HUES64 (cell line): ENCODE results near the gene CTXN1.
"Not testable (repeated sequence)": the region's sequence is repeated elsewhere in the genome, so short reads cannot be mapped to it uniquely, and the experiment has no call there.

Source experiments
- H3K27ac ChIP-seq: 2 replicates; pipeline ENCODE4 v1.7.0; 2013; ENCODE audit warnings: low read depth, low read length, inconsistent platforms
- H3K27me3 ChIP-seq: 2 replicates; pipeline ENCODE4 v1.6.1; 2013; ENCODE audit warnings: mild to moderate bottlenecking, low read length; ENCODE audit not compliant: insufficient read depth
- H3K36me3 ChIP-seq: 2 replicates; pipeline ENCODE4 v1.6.1; 2013; ENCODE audit warnings: mild to moderate bottlenecking, low read length; ENCODE audit not compliant: insufficient read depth
- H3K4me1 ChIP-seq: 2 replicates; pipeline ENCODE4 v1.6.1; 2013; ENCODE audit warnings: mild to moderate bottlenecking, low read length, moderate library complexity; ENCODE audit not compliant: insufficient read depth
- H3K4me3 ChIP-seq: 2 replicates; pipeline ENCODE4 v1.5.1; 2013; ENCODE audit warnings: mild to moderate bottlenecking, low read length, moderate library complexity
- H3K9ac ChIP-seq: 2 replicates; pipeline ENCODE4 v1.6.1; 2013; ENCODE audit warnings: mild to moderate bottlenecking, low read depth, low read length
- H3K9me3 ChIP-seq: 2 replicates; pipeline ENCODE4 v1.6.1; 2013; ENCODE audit warnings: low read depth, low read length; ENCODE audit not compliant: insufficient read depth
- WGBS: fragments of 150-250, 120-280 bp; methylation state at CpG from one replicate; pipeline ENCODE4 v1.1.7; 2013; ENCODE audit warnings: missing lambda C conversion rate; 5-methylcytosine and 5-hydroxymethylcytosine counted together

Gene CTXN1

GRCh38 chr19:7893362-7894101, 32.4 kb downstream of the CTXN1 start:
- WGBS = 91% methylated on average over 18 of the region's 18 CpGs

GRCh38 chr19:7888826-7889217, 37.1 kb downstream of the CTXN1 start:
- Histone ChIP-seq H3K9me3 (no peaks in the 10 kb centered on the region), H3K27me3 (peaks cover 13% of the 10 kb centered on the region), H3K9ac (peak overlapping the region; percentile 70), H3K4me1 (no peaks in the 10 kb centered on the region), H3K36me3 (no peaks in the 10 kb centered on the region), H3K4me3 (peak overlapping the region; percentile 65), H3K27ac (no peak overlapping the region)
- WGBS = 78% methylated on average over 8 of the region's 8 CpGs

More at GRCh38 chr19:7893362-7894101, 32.4 kb downstream of the CTXN1 start:
- not testable (repeated sequence) for H3K27ac ChIP-seq, H3K36me3 ChIP-seq, H3K9ac ChIP-seq, H3K4me1 ChIP-seq, H3K4me3 ChIP-seq, H3K9me3 ChIP-seq
- peaks cover 11% of the 10 kb centered on the region for H3K27me3 ChIP-seq

GRCh38 chr19:7888145-7888825, 37.6 kb downstream of the CTXN1 start, which contains the start of gene LRRC8E:
TSS of gene LRRC8E (plus strand) at chr19:7888510. CDS start at chr19:7895604, 7,094 bp downstream.
- Histone ChIP-seq H3K9me3 (no peaks in the 10 kb centered on the region), H3K9ac (peak within 1 kb of the TSS; percentile 70), H3K27ac (no peak within 1 kb of the TSS), H3K27me3 (peaks cover 13% of the 10 kb centered on the region), H3K4me1 (no peaks in the 10 kb centered on the region), H3K36me3 (no peaks in the 10 kb centered on the region), H3K4me3 (peak within 1 kb of the TSS; percentile 65)
- WGBS = 8% methylated on average over 53 of the region's 53 CpGs

- no peaks in the 10 kb centered on the region for H3K9me3 ChIP-seq
- H3K4me3 ChIP-seq = peak overlapping the region; percentile 65; the same call in 1 of the 2 replicates
- H3K27ac ChIP-seq = no peak overlapping the region
- H3K4me1 ChIP-seq = no peaks in the 10 kb centered on the region
- WGBS = 81% methylated on average over 16 of the region's 16 CpGs
- no peaks in the 10 kb centered on the region for H3K36me3 ChIP-seq
- peaks cover 13% of the 10 kb centered on the region for H3K27me3 ChIP-seq
- H3K9ac ChIP-seq = no peak overlapping the region
Observed at GRCh38 chr19:7887408-7888144, 38.4 kb downstream of the CTXN1 start.

- no peaks in the 10 kb centered on the region for H3K4me1 ChIP-seq
- no peaks in the 10 kb centered on the region for H3K9me3 ChIP-seq
- H3K27me3 ChIP-seq = peaks cover 13% of the 10 kb centered on the region
- H3K27ac ChIP-seq = no peak overlapping the region
- H3K36me3 ChIP-seq = no peaks in the 10 kb centered on the region
- no peak overlapping the region for H3K9ac ChIP-seq
- H3K4me3 ChIP-seq = no peak overlapping the region
- 90% methylated on average over 7 of the region's 8 CpGs for WGBS
Observed at GRCh38 chr19:7885818-7886217, 40.1 kb downstream of the CTXN1 start.

- WGBS = 76% methylated on average over 2 of the region's 2 CpGs
- Histone ChIP-seq H3K27me3 (peaks cover 6% of the 10 kb centered on the region), H3K4me1 (no peaks in the 10 kb centered on the region), H3K27ac (no peak overlapping the region), H3K36me3 (no peaks in the 10 kb centered on the region), H3K9me3 (no peaks in the 10 kb centered on the region), H3K4me3 (no peak overlapping the region), H3K9ac (no peak overlapping the region)
Observed at GRCh38 chr19:7883796-7884570, 42.0 kb downstream of the CTXN1 start.

- Histone ChIP-seq H3K27ac (no peak overlapping the region), H3K4me3 (no peak overlapping the region), H3K9me3 (no peaks in the 10 kb centered on the region), H3K36me3 (no peaks in the 10 kb centered on the region), H3K27me3 (no peaks in the 10 kb centered on the region), H3K4me1 (no peaks in the 10 kb centered on the region), H3K9ac (no peak overlapping the region)
- 89% methylated on average over 4 of the region's 4 CpGs for WGBS
Observed at GRCh38 chr19:7883105-7883504, 42.8 kb downstream of the CTXN1 start.

- no peaks in the 10 kb centered on the region for H3K4me1 ChIP-seq
- no peak overlapping the region for H3K9ac ChIP-seq
- H3K36me3 ChIP-seq = no peaks in the 10 kb centered on the region
- no peaks in the 10 kb centered on the region for H3K9me3 ChIP-seq
- 89% methylated on average over 3 of the region's 3 CpGs for WGBS
- no peak overlapping the region for H3K4me3 ChIP-seq
- no peak overlapping the region for H3K27ac ChIP-seq
- H3K27me3 ChIP-seq = peaks cover 4% of the 10 kb centered on the region; the same call in 1 of the 2 replicates
Observed at GRCh38 chr19:7881910-7882309, 44.0 kb downstream of the CTXN1 start.

GRCh38 chr19:7879836-7880235, 46.1 kb downstream of the CTXN1 start:
- Histone ChIP-seq H3K9me3 (no peaks in the 10 kb centered on the region), H3K4me1 (no peaks in the 10 kb centered on the region), H3K27me3 (peaks cover 4% of the 10 kb centered on the region; the same call in 1 of the 2 replicates), H3K4me3 (no peak overlapping the region), H3K9ac (no peak overlapping the region), H3K36me3 (no peaks in the 10 kb centered on the region), H3K27ac (no peak overlapping the region)
- 96% methylated on average over 17 of the region's 19 CpGs for WGBS

GRCh38 chr19:7879111-7879807, 46.7 kb downstream of the CTXN1 start:
- 91% methylated on average over 18 of the region's 18 CpGs for WGBS
- peaks cover 4% of the 10 kb centered on the region; the same call in 1 of the 2 replicates for H3K27me3 ChIP-seq
- H3K36me3 ChIP-seq = no peaks in the 10 kb centered on the region
- H3K9me3 ChIP-seq = no peaks in the 10 kb centered on the region
- no peaks in the 10 kb centered on the region for H3K4me1 ChIP-seq
- H3K27ac ChIP-seq = no peak overlapping the region
- no peak overlapping the region for H3K4me3 ChIP-seq
- H3K9ac ChIP-seq = no peak overlapping the region
